ENCODE results near the gene HSD3B1.
"Not testable (repeated sequence)": the region's sequence is repeated elsewhere in the genome, so short reads cannot be mapped to it uniquely, and the experiment has no call there.

Gene HSD3B1

GRCh38 chr1:119517667-119518066, 10.7 kb downstream of the HSD3B1 start:
- CTCF ChIA-PET; H3K36me3 ChIP-seq (ENCODE audit: control insufficient read depth in 4 of 4, insufficient read depth in 4 of 4, low read length in 3 of 4); H3K9me3 ChIP-seq (ENCODE audit: control extremely low read depth in 1 of 5, control insufficient read depth in 4 of 5, insufficient read depth in 2 of 5, low read depth in 1 of 5, low read length in 4 of 5); H3K4me3 ChIP-seq (ENCODE audit: control insufficient read depth in 1 of 7, extremely low read depth in 1 of 7, insufficient read depth in 4 of 7, low read depth in 2 of 7, low read length in 6 of 7); H3K27ac ChIP-seq (ENCODE audit: insufficient read depth in 1 of 2, low read depth in 1 of 2, low read length in 2 of 2, poor library complexity in 1 of 2, severe bottlenecking in 2 of 2); DNase-seq; H3K4me1 ChIP-seq (ENCODE audit: control extremely low read depth in 1 of 4, control insufficient read depth in 4 of 4, insufficient read depth in 4 of 4, low read length in 3 of 4); H3K27me3 ChIP-seq (replicated peaks in 2 of 5; ENCODE audit: control insufficient read depth in 4 of 5, insufficient read depth in 5 of 5, low read length in 4 of 5): not testable (repeated sequence)
- POLR2A ChIA-PET = interaction anchor here (0.6 kb wide), 2 partner anchors 363 to 1673 kb away, joined by 3 read pairs; no protein-coding TSS in a partner anchor

DNA sequence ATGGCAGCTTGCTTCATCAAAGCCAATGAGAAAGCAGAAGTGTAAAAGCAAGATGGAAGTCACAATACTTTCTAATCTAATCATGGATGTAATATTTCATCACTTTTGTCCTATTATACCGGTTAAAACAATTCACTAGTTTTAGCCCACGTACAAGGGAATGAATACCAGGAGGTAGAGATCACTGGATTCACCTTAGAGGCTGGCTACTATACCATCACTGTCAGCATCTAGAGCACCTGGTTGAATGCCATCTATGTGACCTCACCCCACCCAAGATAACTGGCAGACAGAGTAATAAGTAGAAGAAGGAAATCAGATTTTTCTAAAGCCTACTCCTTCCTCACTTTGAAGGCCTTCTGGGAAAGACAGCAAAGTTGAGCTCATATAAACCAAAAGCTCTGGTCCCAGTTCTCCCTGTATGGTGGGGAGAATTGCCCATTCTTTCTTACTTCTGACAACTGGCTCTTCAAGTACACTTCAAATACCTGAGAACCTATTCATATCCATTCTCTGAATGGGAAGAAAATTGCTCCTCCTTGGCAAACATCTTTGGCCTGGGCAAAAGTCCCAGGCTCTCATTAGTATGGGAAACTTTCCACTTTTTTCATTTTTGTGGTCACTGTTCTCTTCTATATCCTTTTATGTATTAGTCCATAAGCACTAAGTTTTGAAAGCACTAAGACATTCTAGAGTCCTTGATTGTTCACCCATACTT, 24.8 kb downstream of the HSD3B1 start:
- no peak overlapping the region for H3K4me3 ChIP-seq (ENCODE audit: control insufficient read depth in 1 of 7, extremely low read depth in 1 of 7, insufficient read depth in 4 of 7, low read depth in 2 of 7, low read length in 6 of 7)
- H3K27me3 ChIP-seq (replicated peaks in 2 of 5; ENCODE audit: control insufficient read depth in 4 of 5, insufficient read depth in 5 of 5, low read length in 4 of 5) = peaks cover 0 to 2% (median 0%) of the 10 kb centered on the region in 5 experiments
- H3K36me3 ChIP-seq (ENCODE audit: control insufficient read depth in 4 of 4, insufficient read depth in 4 of 4, low read length in 3 of 4) = no peaks in the 10 kb centered on the region
- H3K27ac ChIP-seq (ENCODE audit: insufficient read depth in 1 of 2, low read depth in 1 of 2, low read length in 2 of 2, poor library complexity in 1 of 2, severe bottlenecking in 2 of 2) = no peak overlapping the region
- ChIA-PET CTCF (interaction anchor here (0.6 kb wide), 1 partner anchor 13 kb away, joined by 3 read pairs; no protein-coding TSS in a partner anchor), POLR2A (no interaction called here)
- DNase-seq = no peak
- WGBS (ENCODE audit: insufficient coverage) = 93% methylated on average over 2 of the region's 2 CpGs
- H3K4me1 ChIP-seq (ENCODE audit: control extremely low read depth in 1 of 4, control insufficient read depth in 4 of 4, insufficient read depth in 4 of 4, low read length in 3 of 4) = no peaks in the 10 kb centered on the region
- peaks cover 0 to 3% (median 0%) of the 10 kb centered on the region in 5 experiments for H3K9me3 ChIP-seq (ENCODE audit: control extremely low read depth in 1 of 5, control insufficient read depth in 4 of 5, insufficient read depth in 2 of 5, low read depth in 1 of 5, low read length in 4 of 5)

DNA sequence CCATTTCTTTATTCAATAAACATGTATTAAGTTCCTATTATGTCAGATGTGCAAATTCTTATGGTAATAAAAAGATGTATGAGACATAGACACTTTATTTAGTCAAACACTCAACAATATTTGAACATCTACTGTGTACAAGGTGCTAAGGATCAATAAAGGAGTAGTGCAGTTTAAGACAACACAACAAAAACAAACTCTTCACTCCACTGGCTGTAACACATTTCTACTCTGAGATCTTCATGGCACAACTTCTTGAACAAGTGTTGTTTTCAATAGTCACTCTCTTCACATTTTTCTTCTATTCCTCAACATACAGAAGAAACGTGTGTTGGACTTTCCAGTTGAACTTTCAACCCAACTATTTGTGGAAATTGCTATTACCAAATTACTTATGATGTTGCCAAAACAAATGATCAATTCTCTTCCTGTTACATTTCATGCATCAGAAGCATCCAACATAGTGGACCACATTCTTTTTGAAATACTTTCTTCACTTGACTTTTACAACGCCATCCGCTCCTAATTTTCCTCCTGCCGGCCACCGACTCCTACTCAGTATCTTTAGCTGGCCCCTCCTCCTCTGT, 25.4 kb downstream of the HSD3B1 start:
- no peak for DNase-seq
- CTCF ChIA-PET = no interaction called here
- POLR2A ChIA-PET = no interaction called here
- no peaks in the 10 kb centered on the region for H3K36me3 ChIP-seq (ENCODE audit: control insufficient read depth in 4 of 4, insufficient read depth in 4 of 4, low read length in 3 of 4)
- H3K4me3 ChIP-seq (ENCODE audit: control insufficient read depth in 1 of 7, extremely low read depth in 1 of 7, insufficient read depth in 4 of 7, low read depth in 2 of 7, low read length in 6 of 7) = no peak overlapping the region
- peaks cover 0 to 3% (median 0%) of the 10 kb centered on the region in 5 experiments for H3K9me3 ChIP-seq (ENCODE audit: control extremely low read depth in 1 of 5, control insufficient read depth in 4 of 5, insufficient read depth in 2 of 5, low read depth in 1 of 5, low read length in 4 of 5)
- no peak overlapping the region for H3K27ac ChIP-seq (ENCODE audit: insufficient read depth in 1 of 2, low read depth in 1 of 2, low read length in 2 of 2, poor library complexity in 1 of 2, severe bottlenecking in 2 of 2)
- peaks cover 0 to 2% (median 0%) of the 10 kb centered on the region in 5 experiments for H3K27me3 ChIP-seq (replicated peaks in 2 of 5; ENCODE audit: control insufficient read depth in 4 of 5, insufficient read depth in 5 of 5, low read length in 4 of 5)
- 100% methylated on average over 5 of the region's 5 CpGs for WGBS (ENCODE audit: insufficient coverage)
- no peaks in the 10 kb centered on the region for H3K4me1 ChIP-seq (ENCODE audit: control extremely low read depth in 1 of 4, control insufficient read depth in 4 of 4, insufficient read depth in 4 of 4, low read length in 3 of 4)

GRCh38 chr1:119535381-119535780, 28.4 kb downstream of the HSD3B1 start:
- Histone ChIP-seq H3K4me1 (ENCODE audit: control extremely low read depth in 1 of 4, control insufficient read depth in 4 of 4, insufficient read depth in 4 of 4, low read length in 3 of 4) (no peaks in the 10 kb centered on the region), H3K36me3 (ENCODE audit: control insufficient read depth in 4 of 4, insufficient read depth in 4 of 4, low read length in 3 of 4) (no peaks in the 10 kb centered on the region), H3K9me3 (ENCODE audit: control extremely low read depth in 1 of 5, control insufficient read depth in 4 of 5, insufficient read depth in 2 of 5, low read depth in 1 of 5, low read length in 4 of 5) (peaks cover 0 to 2% (median 0%) of the 10 kb centered on the region in 5 experiments), H3K27ac (ENCODE audit: insufficient read depth in 1 of 2, low read depth in 1 of 2, low read length in 2 of 2, poor library complexity in 1 of 2, severe bottlenecking in 2 of 2) (no peak overlapping the region), H3K27me3 (replicated peaks in 2 of 5; ENCODE audit: control insufficient read depth in 4 of 5, insufficient read depth in 5 of 5, low read length in 4 of 5) (no peaks in the 10 kb centered on the region), H3K4me3 (ENCODE audit: control insufficient read depth in 1 of 7, extremely low read depth in 1 of 7, insufficient read depth in 4 of 7, low read depth in 2 of 7, low read length in 6 of 7) (no peak overlapping the region)
- CTCF ChIA-PET = no interaction called here
- peak in 1 of 3 donors; percentile 23 for DNase-seq
- no CpG with 5 or more reads among the region's 1 CpG for WGBS (ENCODE audit: insufficient coverage)
- POLR2A ChIA-PET = no interaction called here

- Histone ChIP-seq H3K4me1 (ENCODE audit: control extremely low read depth in 1 of 4, control insufficient read depth in 4 of 4, insufficient read depth in 4 of 4, low read length in 3 of 4) (peaks cover 0 to 8% (median 5%) of the 10 kb centered on the region in 4 experiments), H3K4me3 (ENCODE audit: control insufficient read depth in 1 of 7, extremely low read depth in 1 of 7, insufficient read depth in 4 of 7, low read depth in 2 of 7, low read length in 6 of 7) (no peak overlapping the region), H3K27ac (ENCODE audit: insufficient read depth in 1 of 2, low read depth in 1 of 2, low read length in 2 of 2, poor library complexity in 1 of 2, severe bottlenecking in 2 of 2) (no peak overlapping the region), H3K9me3 (ENCODE audit: control extremely low read depth in 1 of 5, control insufficient read depth in 4 of 5, insufficient read depth in 2 of 5, low read depth in 1 of 5, low read length in 4 of 5) (no peaks in the 10 kb centered on the region), H3K27me3 (replicated peaks in 2 of 5; ENCODE audit: control insufficient read depth in 4 of 5, insufficient read depth in 5 of 5, low read length in 4 of 5) (no peaks in the 10 kb centered on the region), H3K36me3 (ENCODE audit: control insufficient read depth in 4 of 4, insufficient read depth in 4 of 4, low read length in 3 of 4) (no peaks in the 10 kb centered on the region)
- ChIA-PET CTCF (interaction anchor here (1.6 kb wide), 1 partner anchor 34 kb away, joined by 4 read pairs; no protein-coding TSS in a partner anchor), POLR2A (no interaction called here)
- no peak for DNase-seq
- 89% methylated on average over 1 of the region's 3 CpGs for WGBS (ENCODE audit: insufficient coverage)
Measured at GRCh38 chr1:119537966-119538365, 31.0 kb downstream of the HSD3B1 start.

GRCh38 chr1:119539636-119540035, 32.6 kb downstream of the HSD3B1 start:
- ChIA-PET CTCF (no interaction called here), POLR2A (no interaction called here)
- no peak overlapping the region for H3K4me3 ChIP-seq (ENCODE audit: control insufficient read depth in 1 of 7, extremely low read depth in 1 of 7, insufficient read depth in 4 of 7, low read depth in 2 of 7, low read length in 6 of 7)
- no peak overlapping the region for H3K27ac ChIP-seq (ENCODE audit: insufficient read depth in 1 of 2, low read depth in 1 of 2, low read length in 2 of 2, poor library complexity in 1 of 2, severe bottlenecking in 2 of 2)
- no peaks in the 10 kb centered on the region for H3K27me3 ChIP-seq (replicated peaks in 2 of 5; ENCODE audit: control insufficient read depth in 4 of 5, insufficient read depth in 5 of 5, low read length in 4 of 5)
- H3K36me3 ChIP-seq (ENCODE audit: control insufficient read depth in 4 of 4, insufficient read depth in 4 of 4, low read length in 3 of 4) = no peaks in the 10 kb centered on the region
- no peaks in the 10 kb centered on the region for H3K9me3 ChIP-seq (ENCODE audit: control extremely low read depth in 1 of 5, control insufficient read depth in 4 of 5, insufficient read depth in 2 of 5, low read depth in 1 of 5, low read length in 4 of 5)
- DNase-seq = no peak
- peaks cover 0 to 8% (median 5%) of the 10 kb centered on the region in 4 experiments for H3K4me1 ChIP-seq (ENCODE audit: control extremely low read depth in 1 of 4, control insufficient read depth in 4 of 4, insufficient read depth in 4 of 4, low read length in 3 of 4)

- no peak overlapping the region for H3K4me3 ChIP-seq (ENCODE audit: control insufficient read depth in 1 of 7, extremely low read depth in 1 of 7, insufficient read depth in 4 of 7, low read depth in 2 of 7, low read length in 6 of 7)
- CTCF ChIA-PET = no interaction called here
- WGBS (ENCODE audit: insufficient coverage) = 90% methylated on average over 2 of the region's 3 CpGs
- H3K4me1 ChIP-seq (ENCODE audit: control extremely low read depth in 1 of 4, control insufficient read depth in 4 of 4, insufficient read depth in 4 of 4, low read length in 3 of 4) = peaks cover 0 to 8% (median 5%) of the 10 kb centered on the region in 4 experiments
- DNase-seq = no peak
- H3K36me3 ChIP-seq (ENCODE audit: control insufficient read depth in 4 of 4, insufficient read depth in 4 of 4, low read length in 3 of 4) = no peaks in the 10 kb centered on the region
- no peak overlapping the region for H3K27ac ChIP-seq (ENCODE audit: insufficient read depth in 1 of 2, low read depth in 1 of 2, low read length in 2 of 2, poor library complexity in 1 of 2, severe bottlenecking in 2 of 2)
- POLR2A ChIA-PET = no interaction called here
- H3K27me3 ChIP-seq (replicated peaks in 2 of 5; ENCODE audit: control insufficient read depth in 4 of 5, insufficient read depth in 5 of 5, low read length in 4 of 5) = no peaks in the 10 kb centered on the region
- H3K9me3 ChIP-seq (ENCODE audit: control extremely low read depth in 1 of 5, control insufficient read depth in 4 of 5, insufficient read depth in 2 of 5, low read depth in 1 of 5, low read length in 4 of 5) = no peaks in the 10 kb centered on the region
Measured at GRCh38 chr1:119541389-119541788, 34.4 kb downstream of the HSD3B1 start.

Measured in common myeloid progenitor, CD34-positive (primary cell).